Smooth muscle cell (in vitro differentiated cells): ENCODE data around the gene SPIRE1. TPM values are rescaled to one million over a fixed set of nuclear protein-coding genes. Genes with fewer than 3 reads are reported as not detected.

ENCODE experiments used
- DNase-seq: peaks from one replicate; lab custom pipeline; 2025; ENCODE audit not compliant: unreplicated experiment; lab: John Stamatoyannopoulos, UW
- H2AFZ ChIP-seq: fragments of 200-600 bp; sonication (generic); 2 replicates; pipeline ENCODE4 v1.6.0; 2016; ENCODE audit warnings: antibody characterized with exemption, low read depth, mild to moderate bottlenecking
- H3F3A ChIP-seq: fragments of 200-600 bp; sonication (generic); 2 replicates; pipeline ENCODE4 v1.6.0; 2017; ENCODE audit warnings: antibody characterized with exemption, low read depth
- H3K27ac ChIP-seq: fragments of 200-600 bp; sonication (generic); 2 replicates; pipeline ENCODE4 v1.5.1; 2016; ENCODE audit warnings: low read depth, mild to moderate bottlenecking
- H3K27me3 ChIP-seq: fragments of 200-600 bp; sonication (generic); 2 replicates; pipeline ENCODE4 v1.6.1; 2016; ENCODE audit warnings: low read depth, mild to moderate bottlenecking
- H3K36me3 ChIP-seq: fragments of 200-600 bp; sonication (generic); 2 replicates; pipeline ENCODE4 v1.5.1; 2016; ENCODE audit warnings: low read depth
- H3K4me1 ChIP-seq: fragments of 200-600 bp; sonication (generic); 2 replicates; pipeline ENCODE4 v1.5.1; 2016; ENCODE audit warnings: low read depth
- H3K4me2 ChIP-seq: fragments of 200-600 bp; sonication (generic); 2 replicates; pipeline ENCODE4 v1.6.0; 2016; ENCODE audit warnings: mild to moderate bottlenecking
- H3K4me3 ChIP-seq: fragments of 200-600 bp; sonication (generic); 2 replicates; pipeline ENCODE4 v1.5.1; 2016; ENCODE audit warnings: mild to moderate bottlenecking
- H3K79me2 ChIP-seq: fragments of 200-600 bp; sonication (generic); 2 replicates; pipeline ENCODE4 v1.6.0; 2016; ENCODE audit warnings: low read depth, mild to moderate bottlenecking
- H3K9ac ChIP-seq: fragments of 200-600 bp; sonication (generic); 2 replicates; pipeline ENCODE4 v1.6.0; 2016; ENCODE audit warnings: low read depth
- H3K9me3 ChIP-seq: fragments of 200-600 bp; sonication (generic); replicated peaks from 2 replicates; pipeline ENCODE4 v1.5.1; 2016; ENCODE audit warnings: low read depth
- H4K20me1 ChIP-seq: fragments of 200-600 bp; sonication (generic); 2 replicates; pipeline ENCODE4 v1.6.0; 2016; ENCODE audit warnings: low read depth
- CTCF ChIP-seq: fragments of 200-600 bp; sonication (generic); IDR thresholded peaks from 2 replicates; pipeline ENCODE4 v1.5.1; 2017; ENCODE audit warnings: borderline replicate concordance, mild to moderate bottlenecking, antibody characterized with exemption; ENCODE audit not compliant: insufficient read depth, poor library complexity, severe bottlenecking
- WGBS: methylation state at CpG from one replicate; pipeline ENCODE4 v1.1.7; 2016; ENCODE audit warnings: low lambda C conversion rate; 5-methylcytosine and 5-hydroxymethylcytosine counted together
- polyA plus RNA-seq: library from polyadenylated mRNA; unstranded; fragments of >200 nt; fragmentation: Nextera tagmentation; extraction: Ambion mirVana; gene quantifications from 2 replicates; pipeline ENCODE4 v1.2.1, GENCODE V29; 2016
- total RNA-seq: library from RNA; depleted of rRNA; stranded (reverse); fragments of >200 nt; gene quantifications from 2 replicates; pipeline ENCODE4 v1.2.3, GENCODE V29; 2014

SPIRE1 gene
- total and polyA plus RNA-seq, 2 experiments from 2014 or later, result 12.6 to 18.1 TPM

GRCh38 chr18:12595571-12596255, 62.2 kb downstream of the SPIRE1 start:
- H3F3A ChIP-seq, result peaks cover 11% of the 10 kb centered on the region
- no peak for TF ChIP-seq CTCF
- H3K4me1 ChIP-seq, result peaks cover 15% of the 10 kb centered on the region

GRCh38 chr18:12593866-12594265, 64.0 kb downstream of the SPIRE1 start:
- Histone ChIP-seq H3K36me3 (no peaks in the 10 kb centered on the region), H3K27me3 (no peaks in the 10 kb centered on the region), H3K9ac (no peak overlapping the region), H3K9me3 (no peaks in the 10 kb centered on the region), H3F3A (peaks cover 9% of the 10 kb centered on the region), H3K79me2 (peaks cover 44% of the 10 kb centered on the region), H3K4me2 (no peak overlapping the region), H4K20me1 (peaks cover 8% of the 10 kb centered on the region), H3K4me3 (no peak overlapping the region), H2AFZ (no peak overlapping the region), H3K4me1 (peaks cover 13% of the 10 kb centered on the region), H3K27ac (no peak overlapping the region)
- TF ChIP-seq CTCF, result no peak
- DNase-seq, result no peak
- 84% methylated on average over 8 of the region's 8 CpGs for WGBS

More at GRCh38 chr18:12595571-12596255, 62.2 kb downstream of the SPIRE1 start:
- peaks cover 3% of the 10 kb centered on the region for H4K20me1 ChIP-seq
- no peak overlapping the region for H3K9ac ChIP-seq
- DNase-seq, result no peak
- H3K4me2 ChIP-seq, result no peak overlapping the region
- H3K79me2 ChIP-seq, result peaks cover 44% of the 10 kb centered on the region
- H3K27ac ChIP-seq, result no peak overlapping the region
- no peak overlapping the region for H3K4me3 ChIP-seq
- H3K27me3 ChIP-seq, result no peaks in the 10 kb centered on the region
- no peaks in the 10 kb centered on the region for H3K9me3 ChIP-seq
- no peak overlapping the region for H2AFZ ChIP-seq
- H3K36me3 ChIP-seq, result no peaks in the 10 kb centered on the region

GRCh38 chr18:12592597-12593127, 65.2 kb downstream of the SPIRE1 start:
- no peak overlapping the region for H2AFZ ChIP-seq
- H3K9me3 ChIP-seq, result no peaks in the 10 kb centered on the region
- H3K4me3 ChIP-seq, result no peak overlapping the region
- H3K9ac ChIP-seq, result no peak overlapping the region
- no peak overlapping the region for H3K4me2 ChIP-seq
- no peaks in the 10 kb centered on the region for H3K36me3 ChIP-seq
- H3K27me3 ChIP-seq, result no peaks in the 10 kb centered on the region
- TF ChIP-seq CTCF, result no peak
- H3K27ac ChIP-seq, result no peak overlapping the region
- WGBS, result 97% methylated on average over 5 of the region's 5 CpGs
- no peak for DNase-seq
- peaks cover 3% of the 10 kb centered on the region for H3K4me1 ChIP-seq
- peaks cover 19% of the 10 kb centered on the region for H4K20me1 ChIP-seq
- peaks cover 46% of the 10 kb centered on the region for H3K79me2 ChIP-seq
- H3F3A ChIP-seq, result no peaks in the 10 kb centered on the region

- H3K4me2 ChIP-seq, result no peak overlapping the region
Measured at GRCh38 chr18:12589448-12589847, 68.5 kb downstream of the SPIRE1 start.

More at GRCh38 chr18:12589448-12589847, 68.5 kb downstream of the SPIRE1 start:
- peaks cover 37% of the 10 kb centered on the region for H3K79me2 ChIP-seq
- no peak overlapping the region for H3K9ac ChIP-seq
- H3K4me3 ChIP-seq, result no peak overlapping the region
- no peaks in the 10 kb centered on the region for H3K4me1 ChIP-seq
- H3F3A ChIP-seq, result no peaks in the 10 kb centered on the region
- no peaks in the 10 kb centered on the region for H3K27me3 ChIP-seq
- no peak overlapping the region for H3K27ac ChIP-seq
- H4K20me1 ChIP-seq, result peaks cover 24% of the 10 kb centered on the region
- no peaks in the 10 kb centered on the region for H3K36me3 ChIP-seq
- TF ChIP-seq CTCF, result no peak
- H3K9me3 ChIP-seq, result no peaks in the 10 kb centered on the region
- DNase-seq, result no peak
- no peak overlapping the region for H2AFZ ChIP-seq
